Middle frontal gyrus (tissue), 1 donor: ENCODE measurements around the gene TMEM156.
"Not testable (repeated sequence)": the region's sequence is repeated elsewhere in the genome, so short reads cannot be mapped to it uniquely, and the experiment has no call there.

Experiments
- DNase-seq: peaks from one replicate; pipeline ENCODE4 v3.0.0-alpha.2; 2015; ENCODE audit warnings: low spot score; ENCODE audit errors: extremely low spot score

The TMEM156 gene

GRCh38 chr4:38958453-38959190 is 73.6 kb downstream of the TMEM156 start:
- DNase-seq = no peak

GRCh38 chr4:38957893-38958292 is 74.3 kb downstream of the TMEM156 start:
- DNase-seq = no peak

DNA sequence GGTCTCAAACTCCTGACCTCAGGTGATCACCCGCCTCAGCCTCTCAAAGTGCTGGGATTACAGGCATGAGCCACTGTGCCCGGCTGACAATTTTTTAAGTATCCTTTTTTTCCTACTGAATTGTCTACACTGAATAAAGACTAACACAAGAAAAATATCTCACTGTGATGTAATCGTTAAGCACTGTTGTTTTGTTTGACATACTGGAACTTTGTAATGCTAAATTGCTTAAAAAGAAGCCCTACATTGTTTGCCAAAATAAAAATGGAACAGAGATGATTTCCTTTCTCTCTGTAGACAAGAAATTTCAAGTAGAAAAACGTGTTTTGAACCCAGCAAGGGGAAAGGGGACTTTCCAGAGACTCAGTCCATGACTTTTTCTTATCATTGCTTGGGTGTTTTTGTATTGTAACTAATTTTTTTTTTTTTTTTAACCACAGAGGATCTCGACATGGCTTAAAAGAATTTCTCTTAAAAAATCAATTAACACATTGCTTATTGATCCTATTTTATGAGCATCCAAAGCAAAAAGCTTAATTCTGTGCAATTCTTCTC is 74.9 kb downstream of the TMEM156 start:
- DNase-seq = no peak

- no peak for DNase-seq
Measured at GRCh38 chr4:38955957-38956356, 76.3 kb downstream of the TMEM156 start.

DNA sequence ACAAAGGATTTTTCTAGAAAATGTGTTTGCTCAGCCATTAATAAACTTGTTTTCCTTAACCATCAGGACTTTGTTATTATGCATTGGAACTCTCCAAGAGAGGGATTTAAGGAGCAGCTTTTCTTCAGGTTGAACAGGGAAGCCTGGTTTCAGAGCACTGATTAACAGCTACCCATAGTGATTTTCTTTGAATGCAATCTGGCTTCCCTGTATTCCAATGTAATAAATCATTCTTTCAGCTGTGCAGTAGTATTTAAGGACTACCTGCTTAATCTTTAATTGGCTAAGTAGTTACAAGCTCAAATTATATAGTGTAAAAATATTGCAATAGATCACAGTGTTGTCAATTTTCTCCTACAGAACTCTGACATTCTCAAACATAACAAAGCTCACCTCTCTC is 77.5 kb downstream of the TMEM156 start:
- DNase-seq = no peak

GRCh38 chr4:38952017-38952416 is 80.2 kb downstream of the TMEM156 start:
- no peak for DNase-seq

DNA sequence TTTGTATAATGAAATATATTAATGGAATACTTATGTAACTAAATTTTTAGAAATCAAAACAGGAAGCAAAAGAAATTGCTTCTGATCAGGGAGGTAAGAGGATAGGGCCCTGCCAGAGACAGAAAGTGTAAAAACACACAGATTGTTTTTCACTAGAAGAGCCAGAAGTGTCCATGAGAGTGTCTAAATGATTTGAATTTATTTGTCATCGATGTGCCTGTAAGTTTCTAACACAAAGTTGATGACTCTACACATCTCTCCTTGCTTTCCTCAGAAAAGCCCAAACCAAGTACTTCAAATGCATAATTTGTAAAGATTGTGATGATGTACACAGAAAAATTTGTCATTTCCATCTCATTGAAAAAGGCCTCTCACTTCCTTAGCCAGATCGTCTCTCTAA is 80.6 kb downstream of the TMEM156 start:
- DNase-seq = no peak

DNA sequence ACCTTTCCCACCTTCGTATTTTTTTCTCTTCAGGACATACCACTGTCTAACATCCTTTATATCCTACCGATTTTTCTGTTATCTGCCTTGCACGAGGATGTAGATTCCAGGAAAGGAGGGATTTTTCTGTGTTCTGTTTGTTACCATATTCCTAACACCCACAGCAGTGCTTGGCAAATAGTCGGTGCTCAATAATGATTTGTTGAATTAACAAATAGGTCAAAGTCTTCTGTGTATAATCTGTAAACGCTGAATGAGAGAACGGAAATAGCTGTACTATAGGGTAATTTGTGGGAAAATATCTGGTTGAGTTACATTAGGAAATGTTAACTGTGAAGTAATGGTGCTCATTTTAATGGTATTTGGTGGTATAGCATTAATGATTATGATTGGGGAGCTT is 81.5 kb downstream of the TMEM156 start:
- DNase-seq = no peak

GRCh38 chr4:38950159-38950558 is 82.0 kb downstream of the TMEM156 start:
- no peak for DNase-seq

- DNase-seq = no peak
Measured at GRCh38 chr4:38949411-38950051, 82.7 kb downstream of the TMEM156 start.

DNA sequence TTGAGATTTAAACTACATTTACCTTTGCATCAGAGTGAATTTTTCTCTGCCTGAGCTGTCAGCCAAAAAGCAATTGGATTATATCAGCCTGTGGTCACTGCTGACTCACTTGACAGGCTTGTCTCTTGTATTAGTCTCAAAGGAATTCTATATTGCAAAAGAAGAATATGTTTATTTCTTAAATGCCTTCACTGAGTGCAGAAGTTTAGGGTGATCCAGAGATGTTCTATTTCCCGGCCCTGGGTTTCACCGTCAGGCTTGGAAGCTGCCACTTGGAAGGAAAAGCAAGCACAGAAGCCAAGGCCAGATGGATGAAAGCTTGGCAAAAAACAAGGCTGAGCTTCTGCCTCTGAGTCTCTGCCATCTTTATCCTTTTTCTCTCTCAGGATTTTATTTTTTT is 83.7 kb downstream of the TMEM156 start:
- DNase-seq = peak; percentile 50

DNA sequence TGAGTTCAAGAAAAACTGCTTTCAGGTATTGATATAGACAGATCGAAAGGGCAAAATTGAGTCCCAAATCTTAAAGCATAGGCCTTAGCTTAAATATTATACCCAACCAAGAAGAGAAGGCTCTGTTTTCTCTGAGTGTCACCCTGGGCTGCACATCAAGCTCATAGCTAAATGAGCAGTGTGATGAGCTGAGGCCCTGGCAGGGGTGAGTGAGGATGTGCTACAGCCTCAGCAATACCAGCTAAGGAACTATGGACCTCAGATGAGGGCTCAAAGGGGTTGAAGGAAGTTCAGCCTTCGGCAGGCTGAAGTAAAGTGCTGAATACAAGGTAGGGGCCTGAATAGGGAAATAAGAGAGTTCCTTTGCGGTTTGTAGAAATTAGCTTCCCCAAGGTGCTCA is 85.3 kb downstream of the TMEM156 start:
- DNase-seq = no peak

DNA sequence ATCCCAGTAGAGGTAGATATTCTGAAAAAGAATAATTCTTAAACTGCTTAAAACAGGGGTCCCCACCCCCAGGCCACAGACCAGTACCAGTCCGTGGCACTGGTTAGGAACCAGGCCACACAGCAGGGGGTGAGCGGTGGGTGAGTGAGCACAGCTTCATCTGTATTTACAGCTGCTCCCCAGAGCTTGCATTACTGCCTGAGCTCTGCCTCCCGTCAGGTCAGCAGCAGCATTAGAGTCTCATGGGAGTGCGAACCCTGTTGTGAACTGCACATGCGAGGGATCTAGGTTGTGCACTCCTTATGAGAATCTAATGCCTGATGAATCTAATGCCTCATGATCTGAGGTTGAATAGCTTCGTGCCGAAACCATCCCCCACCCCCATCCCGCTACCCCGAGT is 87.8 kb downstream of the TMEM156 start:
- DNase-seq = no peak

GRCh38 chr4:38943343-38943742 is 88.9 kb downstream of the TMEM156 start:
- DNase-seq = no peak

GRCh38 chr4:38941906-38942305 is 90.3 kb downstream of the TMEM156 start:
- DNase-seq = not testable (repeated sequence)

DNA sequence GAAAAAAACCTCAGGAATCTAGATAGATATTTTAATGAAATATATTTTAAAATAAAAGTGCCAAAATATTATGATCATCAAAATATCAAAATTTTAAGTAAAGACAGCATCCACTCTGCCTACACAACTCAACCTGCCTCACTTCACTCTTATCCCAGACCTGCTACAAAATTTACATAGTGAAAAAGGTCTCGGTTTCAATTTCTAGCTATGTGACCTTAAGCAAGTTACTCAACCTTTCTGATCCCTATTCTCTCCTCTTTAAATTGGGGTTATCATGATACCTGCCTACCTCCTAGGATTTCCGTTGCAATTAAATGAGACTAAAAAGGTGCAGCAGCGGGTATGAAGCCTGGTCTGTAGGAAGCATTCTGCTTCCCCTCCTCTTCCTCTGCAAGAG is 91.7 kb downstream of the TMEM156 start:
- DNase-seq = no peak

DNA sequence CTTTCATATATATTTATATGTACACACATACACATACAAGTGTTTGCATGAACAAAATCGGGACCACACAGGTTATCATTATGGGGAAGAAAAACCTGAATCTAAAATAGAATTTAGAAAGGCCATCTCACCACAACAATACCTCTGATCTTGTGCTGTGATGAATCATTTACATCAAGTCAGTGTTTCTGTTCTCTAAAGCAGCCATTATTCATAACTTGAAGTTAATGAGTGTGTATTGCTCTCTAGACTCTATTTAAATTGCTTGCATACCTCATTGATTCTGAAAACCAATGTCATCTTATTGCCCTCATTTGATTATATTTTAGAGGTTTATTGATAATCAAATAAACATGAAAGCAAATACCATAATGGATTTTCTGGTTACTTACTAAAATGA is 93.0 kb downstream of the TMEM156 start:
- no peak for DNase-seq

DNA sequence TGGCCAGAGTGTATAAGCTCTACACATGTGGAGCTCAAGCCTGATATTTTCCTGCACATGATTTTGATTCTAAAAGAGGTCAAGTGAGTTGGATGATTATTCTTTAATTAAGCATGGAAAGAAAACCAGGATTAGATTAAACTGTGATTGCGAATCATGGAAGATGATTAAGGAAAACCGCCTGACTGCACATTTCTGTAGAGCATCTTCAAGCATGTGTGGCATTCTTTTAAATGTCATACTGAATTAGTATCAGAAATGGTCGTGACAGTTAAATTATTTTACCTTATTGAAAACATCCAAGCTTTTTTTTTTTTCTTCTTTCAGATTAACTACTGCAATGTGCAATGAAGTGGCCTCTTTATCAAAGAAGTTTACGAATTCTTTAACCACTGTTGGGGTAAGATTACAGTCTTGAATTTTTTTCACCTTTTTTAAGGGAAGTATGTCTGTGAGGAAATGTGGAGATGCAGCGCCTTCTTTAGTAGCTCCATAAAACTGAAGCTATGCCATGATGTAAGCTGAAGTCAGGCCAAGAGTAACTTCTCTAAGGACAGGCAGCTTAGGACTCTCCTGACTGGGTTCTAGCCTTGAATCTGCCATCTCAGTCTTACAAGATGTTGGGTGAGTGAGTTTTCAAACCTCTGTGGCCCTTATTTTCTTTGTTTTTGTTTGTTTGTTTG is 96.7 kb downstream of the TMEM156 start:
- DNase-seq = no peak

DNA sequence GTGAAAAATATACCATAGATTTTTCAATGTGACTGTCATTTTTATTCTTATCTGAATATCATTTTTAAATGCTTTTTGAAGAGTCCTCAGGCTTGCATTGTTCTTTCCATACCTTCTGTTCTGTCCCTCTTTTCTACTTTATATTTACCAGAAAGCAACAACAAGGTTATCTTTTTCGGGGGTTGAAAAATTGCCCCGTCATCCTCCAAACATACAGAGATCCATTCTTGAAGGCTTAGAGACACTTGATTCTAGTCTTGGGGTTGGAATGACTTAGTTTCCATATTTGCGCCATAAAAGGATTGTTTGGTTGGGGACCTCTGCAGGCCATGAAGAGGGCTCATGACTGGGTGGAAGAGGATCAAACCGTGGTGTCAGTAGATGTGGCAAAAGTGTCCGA is 101.1 kb downstream of the TMEM156 start:
- DNase-seq = no peak

DNA sequence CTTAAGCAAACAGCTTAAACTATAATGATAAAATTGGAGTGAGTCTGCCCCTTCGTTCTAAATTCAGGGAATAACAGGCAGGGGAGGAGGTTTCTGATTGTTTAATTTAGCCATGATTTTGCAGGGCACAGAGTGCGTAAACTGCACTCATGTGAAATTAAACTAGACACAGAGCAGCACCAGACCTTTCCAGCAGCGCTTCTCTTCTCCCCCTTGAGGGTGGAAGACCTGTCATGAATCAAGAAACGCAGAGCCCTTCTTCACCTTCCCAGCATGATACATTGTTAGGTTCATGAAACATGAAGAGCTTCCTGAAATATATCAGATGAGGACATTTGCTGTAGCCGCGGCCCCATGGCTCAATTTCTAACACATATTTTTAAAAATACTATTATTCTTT is 101.5 kb downstream of the TMEM156 start:
- DNase-seq = no peak

- DNase-seq = no peak
Measured at GRCh38 chr4:38930204-38930603, 102.0 kb downstream of the TMEM156 start.

DNA sequence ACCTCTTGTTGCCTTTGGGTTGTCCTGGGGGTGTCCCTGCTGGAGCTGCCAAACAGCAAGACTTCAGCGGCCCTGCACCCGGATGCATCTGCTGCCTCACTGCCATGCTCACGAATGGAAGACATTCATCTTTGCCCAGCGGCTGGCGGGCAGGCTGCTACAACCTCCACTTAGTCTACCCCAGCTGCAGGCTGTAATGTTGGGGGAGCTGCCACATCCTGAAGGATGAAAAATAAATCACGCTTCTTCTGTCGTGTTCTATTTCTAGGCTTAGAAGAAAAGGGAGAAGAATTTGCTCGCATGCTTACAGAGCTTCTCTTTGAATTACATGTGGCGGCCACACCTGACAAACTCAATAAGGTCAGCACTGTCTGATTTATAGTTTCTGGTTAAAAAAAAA is 103.2 kb downstream of the TMEM156 start:
- no peak for DNase-seq
